ENCODE results near the gene EID2. TPM values are rescaled to one million over a fixed set of nuclear protein-coding genes. Genes with fewer than 3 reads are reported as not detected.

EID2 gene
- total and polyA plus RNA-seq, 3 experiments from 2014 or later, result 14.0 to 29.2 (median 15.4) TPM

DNA sequence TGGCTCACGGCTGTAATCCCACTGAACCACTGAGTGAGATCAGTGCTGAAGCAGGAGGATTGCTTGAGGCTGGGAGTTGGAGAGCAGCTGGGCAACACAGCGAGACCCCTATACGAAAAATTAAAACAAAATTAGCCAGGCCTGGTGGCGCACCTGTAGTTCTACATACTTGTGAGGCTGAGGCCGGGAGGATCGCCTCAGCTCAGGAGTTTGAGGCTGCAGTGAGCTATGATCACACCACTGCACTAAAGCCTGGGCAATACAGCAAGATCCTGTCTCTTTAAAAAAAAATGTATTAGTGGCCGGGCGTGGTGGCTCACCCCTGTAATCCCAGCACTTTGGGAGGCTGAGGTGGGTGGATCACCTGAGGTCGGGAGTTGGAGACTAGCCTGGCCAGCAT, 31.3 kb downstream of the EID2 start:
- Histone ChIP-seq H3K27ac (ENCODE audit: low read depth, low read length) (no peak overlapping the region), H3K9me3 (ENCODE audit: low read length) (no peaks in the 10 kb centered on the region), H3K36me3 (ENCODE audit: insufficient read depth, low read length) (no peaks in the 10 kb centered on the region), H3K27me3 (ENCODE audit: insufficient read depth, low read length, poor library complexity, severe bottlenecking) (peaks cover 12% of the 10 kb centered on the region), H3K4me1 (ENCODE audit: insufficient read depth, low read length) (peaks cover 8% of the 10 kb centered on the region), H3K4me3 (ENCODE audit: low read length) (no peak overlapping the region)
- Mint-ChIP-seq H3K27me3 (peaks cover 39 to 63% of the 10 kb centered on the region in 2 donors), H3K27ac (no peak overlapping the region), H3K36me3 (no peaks in the 10 kb centered on the region), H3K9me3 (peaks cover 0 to 6% (median 0%) of the 10 kb centered on the region in 5 donors), H3K4me3 (peak overlapping the region in 2 of 7 donors; percentile 54 to 75), H3K4me1 (peaks cover 10 to 18% (median 16%) of the 10 kb centered on the region in 3 donors)
- POLR2A ChIA-PET, result no interaction called here
- CTCF ChIA-PET, result no interaction called here
- DNase-seq, result no peak

DNA sequence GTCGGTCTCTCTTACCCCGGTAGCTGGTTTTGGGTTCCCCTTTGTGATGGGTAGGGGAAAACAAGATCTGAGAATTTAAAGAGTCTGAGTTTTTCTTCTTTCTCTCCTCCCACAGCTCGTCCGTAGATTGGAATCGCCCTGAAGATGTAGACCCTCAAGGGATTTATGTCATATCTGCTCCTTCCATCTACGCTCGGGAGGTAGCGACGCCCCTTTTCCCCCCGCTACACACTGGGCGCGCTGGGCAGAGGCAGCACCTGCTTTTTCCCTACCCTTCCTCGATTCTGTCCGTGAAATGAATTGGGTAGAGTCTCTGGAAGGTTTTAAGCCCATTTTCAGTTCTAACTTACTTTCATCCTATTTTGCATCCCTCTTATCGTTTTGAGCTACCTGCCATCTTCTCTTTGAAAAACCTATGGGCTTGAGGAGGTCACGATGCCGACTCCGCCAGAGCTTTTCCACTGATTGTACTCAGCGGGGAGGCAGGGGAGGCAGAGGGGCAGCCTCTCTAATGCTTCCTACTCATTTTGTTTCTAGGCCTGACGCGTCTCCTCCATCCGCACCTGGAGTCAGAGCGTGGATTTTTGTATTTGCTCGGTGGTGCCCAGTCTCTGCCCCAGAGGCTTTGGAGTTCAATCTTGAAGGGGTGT, 32.1 kb downstream of the EID2 start:
- H3K27ac Mint-ChIP-seq, result peak overlapping the region in 1 of 8 donors; percentile 7
- CTCF ChIA-PET, result interaction anchor here (1.4 kb wide), 1 partner anchor 12 kb away, joined by 4 read pairs; no protein-coding TSS in a partner anchor
- Histone ChIP-seq H3K9me3 (ENCODE audit: low read length) (no peaks in the 10 kb centered on the region), H3K4me1 (ENCODE audit: insufficient read depth, low read length) (peaks cover 14% of the 10 kb centered on the region), H3K36me3 (ENCODE audit: insufficient read depth, low read length) (no peaks in the 10 kb centered on the region), H3K4me3 (ENCODE audit: low read length) (peak overlapping the region; percentile 34), H3K27me3 (ENCODE audit: insufficient read depth, low read length, poor library complexity, severe bottlenecking) (peaks cover 5% of the 10 kb centered on the region), H3K27ac (ENCODE audit: low read depth, low read length) (no peak overlapping the region)
- peak overlapping the region; percentile 69 to 84 (median 79) for H3K4me3 Mint-ChIP-seq
- no peak for DNase-seq
- POLR2A ChIA-PET, result no interaction called here
- no peaks in the 10 kb centered on the region for H3K36me3 Mint-ChIP-seq
- H3K27me3 Mint-ChIP-seq, result peaks cover 36 to 64% of the 10 kb centered on the region in 2 donors
- peaks cover 0 to 6% (median 0%) of the 10 kb centered on the region in 5 donors for H3K9me3 Mint-ChIP-seq
- H3K4me1 Mint-ChIP-seq, result peaks cover 16 to 22% (median 18%) of the 10 kb centered on the region in 3 donors

DNA sequence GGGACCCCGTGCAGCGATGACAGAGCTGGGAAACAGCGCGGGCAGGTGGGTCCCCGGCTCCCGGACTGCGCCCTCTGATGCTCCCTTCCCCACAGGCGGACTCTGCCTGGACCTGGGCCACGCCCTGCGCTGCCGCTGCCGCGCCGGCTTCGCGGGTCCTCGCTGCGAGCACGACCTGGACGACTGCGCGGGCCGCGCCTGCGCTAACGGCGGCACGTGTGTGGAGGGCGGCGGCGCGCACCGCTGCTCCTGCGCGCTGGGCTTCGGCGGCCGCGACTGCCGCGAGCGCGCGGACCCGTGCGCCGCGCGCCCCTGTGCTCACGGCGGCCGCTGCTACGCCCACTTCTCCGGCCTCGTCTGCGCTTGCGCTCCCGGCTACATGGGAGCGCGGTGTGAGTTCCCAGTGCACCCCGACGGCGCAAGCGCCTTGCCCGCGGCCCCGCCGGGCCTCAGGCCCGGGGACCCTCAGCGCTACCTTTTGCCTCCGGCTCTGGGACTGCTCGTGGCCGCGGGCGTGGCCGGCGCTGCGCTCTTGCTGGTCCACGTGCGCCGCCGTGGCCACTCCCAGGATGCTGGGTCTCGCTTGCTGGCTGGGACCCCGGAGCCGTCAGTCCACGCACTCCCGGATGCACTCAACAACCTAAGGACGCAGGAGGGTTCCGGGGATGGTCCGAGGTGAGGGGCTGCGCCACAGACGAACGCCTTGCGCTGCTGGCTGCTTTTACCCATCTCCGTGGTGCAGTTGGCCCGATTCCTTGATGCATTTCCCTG, 32.8 kb downstream of the EID2 start:
- DNase-seq, result peak in 3 of 5 donors; percentile 23 to 57 (median 35)
- Mint-ChIP-seq H3K27ac (no peak overlapping the region), H3K9me3 (peaks cover 0 to 6% (median 0%) of the 10 kb centered on the region in 5 donors), H3K27me3 (peaks cover 35 to 60% of the 10 kb centered on the region in 2 donors), H3K36me3 (no peaks in the 10 kb centered on the region), H3K4me1 (peaks cover 16 to 22% (median 18%) of the 10 kb centered on the region in 3 donors), H3K4me3 (peak overlapping the region; percentile 69 to 84 (median 79))
- no peak overlapping the region for H3K27ac ChIP-seq (ENCODE audit: low read depth, low read length)
- peaks cover 14% of the 10 kb centered on the region for H3K4me1 ChIP-seq (ENCODE audit: insufficient read depth, low read length)
- H3K27me3 ChIP-seq (ENCODE audit: insufficient read depth, low read length, poor library complexity, severe bottlenecking), result peaks cover 5% of the 10 kb centered on the region
- no peaks in the 10 kb centered on the region for H3K9me3 ChIP-seq (ENCODE audit: low read length)
- peak overlapping the region; percentile 34 for H3K4me3 ChIP-seq (ENCODE audit: low read length)
- CTCF ChIA-PET, result interaction anchor here (1.4 kb wide), 1 partner anchor 12 kb away, joined by 4 read pairs; no protein-coding TSS in a partner anchor
- POLR2A ChIA-PET, result no interaction called here
- no peaks in the 10 kb centered on the region for H3K36me3 ChIP-seq (ENCODE audit: insufficient read depth, low read length)

DNA sequence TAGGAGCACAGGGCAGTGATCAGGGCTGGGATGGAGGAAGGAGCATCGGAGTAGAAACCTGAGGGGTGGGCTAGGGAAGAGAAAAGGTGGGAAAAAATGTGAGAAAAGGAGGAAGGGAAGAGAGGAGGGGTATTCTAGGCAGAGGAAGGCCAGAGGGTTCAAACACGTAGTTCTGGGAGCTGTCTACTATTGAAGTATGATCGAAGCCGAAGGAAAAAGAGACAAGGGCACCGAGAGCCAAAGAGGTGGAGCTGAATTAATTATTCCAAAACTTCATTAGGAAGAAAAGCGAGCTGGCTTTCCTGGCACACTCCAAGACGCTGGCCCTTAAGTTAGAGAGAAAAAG, 33.4 kb downstream of the EID2 start:
- H3K27me3 ChIP-seq (ENCODE audit: insufficient read depth, low read length, poor library complexity, severe bottlenecking), result peaks cover 8% of the 10 kb centered on the region

DNA sequence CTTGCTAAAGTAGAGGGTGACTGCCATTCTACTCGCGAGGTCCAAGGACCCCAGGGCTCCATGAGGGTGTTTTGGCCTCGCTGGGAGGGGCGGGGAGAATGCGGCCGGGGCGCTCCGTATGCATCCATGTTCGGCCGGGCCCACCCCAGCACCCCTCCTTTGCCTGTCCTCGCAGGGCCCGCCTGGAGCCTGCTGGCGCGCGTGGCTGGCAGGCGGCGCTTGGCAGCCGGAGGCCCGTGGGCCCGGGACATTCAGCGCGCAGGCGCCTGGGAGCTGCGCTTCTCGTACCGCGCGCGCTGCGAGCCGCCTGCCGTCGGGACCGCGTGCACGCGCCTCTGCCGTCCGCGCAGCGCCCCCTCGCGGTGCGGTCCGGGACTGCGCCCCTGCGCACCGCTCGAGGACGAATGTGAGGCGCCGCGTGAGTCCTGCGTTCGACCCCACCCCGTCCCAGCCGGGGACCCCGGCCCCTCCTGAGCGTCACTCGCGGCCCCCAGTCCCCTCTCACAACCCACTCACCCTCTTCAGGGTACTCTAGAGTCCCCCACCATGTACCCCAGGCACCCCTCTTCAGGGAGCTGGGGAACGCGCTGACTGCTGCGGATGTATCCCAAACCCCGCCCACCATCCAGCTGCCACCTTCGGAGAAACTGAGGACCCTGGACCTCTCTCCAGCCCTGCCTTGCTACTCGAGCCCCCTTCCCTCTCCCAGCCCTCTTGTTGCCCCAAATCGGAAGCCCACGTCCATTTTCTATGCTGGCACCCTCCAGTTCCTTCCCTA, 37.1 kb downstream of the EID2 start:
- ChIA-PET CTCF (interaction anchor here (0.8 to 2.1 kb wide), 9 partner anchors 11 to 112 kb away, joined by 3 to 11 read pairs (median 4); partner anchors contain the start of genes EID2B, PAF1, SELENOV and SUPT5H), POLR2A (interaction anchor here (0.9 kb wide), 1 partner anchor 62 kb away, joined by 4 read pairs; no protein-coding TSS in a partner anchor)
- Mint-ChIP-seq H3K27me3 (peaks cover 50 to 72% of the 10 kb centered on the region in 2 donors), H3K36me3 (no peaks in the 10 kb centered on the region), H3K9me3 (peaks cover 0 to 7% (median 0%) of the 10 kb centered on the region in 5 donors), H3K4me3 (peak overlapping the region in 2 of 7 donors; percentile 46 to 52), H3K27ac (peak overlapping the region in 4 of 8 donors; percentile 38 to 66 (median 52)), H3K4me1 (peaks cover 26 to 41% (median 30%) of the 10 kb centered on the region in 3 donors)
- DNase-seq, result peak; percentile 68 to 82 (median 75)
- Histone ChIP-seq H3K4me1 (ENCODE audit: insufficient read depth, low read length) (peaks cover 25% of the 10 kb centered on the region), H3K27ac (ENCODE audit: low read depth, low read length) (no peak overlapping the region), H3K36me3 (ENCODE audit: insufficient read depth, low read length) (no peaks in the 10 kb centered on the region), H3K9me3 (ENCODE audit: low read length) (no peaks in the 10 kb centered on the region), H3K4me3 (ENCODE audit: low read length) (no peak overlapping the region), H3K27me3 (ENCODE audit: insufficient read depth, low read length, poor library complexity, severe bottlenecking) (peaks cover 31% of the 10 kb centered on the region)

More for the DNA sequence above, 33.4 kb downstream of the EID2 start:
- no peak for DNase-seq
- Mint-ChIP-seq H3K27ac (peak overlapping the region in 1 of 8 donors; percentile 66), H3K4me3 (peak overlapping the region; percentile 30 to 69 (median 66)), H3K9me3 (peaks cover 0 to 6% (median 0%) of the 10 kb centered on the region in 5 donors), H3K27me3 (peaks cover 35 to 59% of the 10 kb centered on the region in 2 donors), H3K36me3 (no peaks in the 10 kb centered on the region), H3K4me1 (peaks cover 16 to 22% (median 18%) of the 10 kb centered on the region in 3 donors)
- H3K9me3 ChIP-seq (ENCODE audit: low read length), result no peaks in the 10 kb centered on the region
- no peak overlapping the region for H3K4me3 ChIP-seq (ENCODE audit: low read length)
- no peak overlapping the region for H3K27ac ChIP-seq (ENCODE audit: low read depth, low read length)
- H3K4me1 ChIP-seq (ENCODE audit: insufficient read depth, low read length), result peaks cover 14% of the 10 kb centered on the region
- ChIA-PET POLR2A (no interaction called here), CTCF (interaction anchor here (1.4 kb wide), 1 partner anchor 13 kb away, joined by 4 read pairs; no protein-coding TSS in a partner anchor)
- no peaks in the 10 kb centered on the region for H3K36me3 ChIP-seq (ENCODE audit: insufficient read depth, low read length)

DNA sequence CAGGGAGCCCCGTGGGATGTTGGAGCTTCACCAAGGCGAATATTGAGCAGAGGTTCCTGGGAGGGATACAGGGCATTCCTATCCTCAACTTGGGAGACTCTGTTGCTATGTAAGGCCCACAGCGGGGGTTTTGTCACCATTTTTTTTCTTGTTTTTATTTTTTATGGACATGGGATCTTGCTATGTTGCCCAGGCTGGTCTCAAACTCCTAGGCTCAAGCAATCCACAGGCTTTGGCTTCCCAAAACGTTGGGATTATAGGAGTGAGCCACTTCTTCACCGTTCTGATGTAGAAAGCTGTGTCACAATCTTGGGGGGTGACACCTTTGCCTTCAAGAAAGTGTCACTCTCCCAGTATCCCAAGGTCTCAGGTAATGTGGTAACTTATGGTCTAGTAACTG, 38.6 kb downstream of the EID2 start:
- no peak overlapping the region for H3K4me3 ChIP-seq (ENCODE audit: low read length)
- Mint-ChIP-seq H3K4me1 (peaks cover 21 to 31% (median 22%) of the 10 kb centered on the region in 3 donors), H3K4me3 (no peak overlapping the region), H3K9me3 (peaks cover 0 to 4% (median 0%) of the 10 kb centered on the region in 5 donors), H3K27me3 (peaks cover 48 to 65% of the 10 kb centered on the region in 2 donors), H3K27ac (no peak overlapping the region), H3K36me3 (no peaks in the 10 kb centered on the region)
- ChIA-PET POLR2A (no interaction called here), CTCF (interaction anchor here (0.6 to 1.3 kb wide), 2 partner anchors 13 to 27 kb away, joined by 3 to 5 read pairs; no protein-coding TSS in a partner anchor)
- H3K27me3 ChIP-seq (ENCODE audit: insufficient read depth, low read length, poor library complexity, severe bottlenecking), result peaks cover 31% of the 10 kb centered on the region
- no peak for DNase-seq
- H3K27ac ChIP-seq (ENCODE audit: low read depth, low read length), result no peak overlapping the region
- peaks cover 21% of the 10 kb centered on the region for H3K4me1 ChIP-seq (ENCODE audit: insufficient read depth, low read length)
- H3K36me3 ChIP-seq (ENCODE audit: insufficient read depth, low read length), result no peaks in the 10 kb centered on the region
- no peaks in the 10 kb centered on the region for H3K9me3 ChIP-seq (ENCODE audit: low read length)

DNA sequence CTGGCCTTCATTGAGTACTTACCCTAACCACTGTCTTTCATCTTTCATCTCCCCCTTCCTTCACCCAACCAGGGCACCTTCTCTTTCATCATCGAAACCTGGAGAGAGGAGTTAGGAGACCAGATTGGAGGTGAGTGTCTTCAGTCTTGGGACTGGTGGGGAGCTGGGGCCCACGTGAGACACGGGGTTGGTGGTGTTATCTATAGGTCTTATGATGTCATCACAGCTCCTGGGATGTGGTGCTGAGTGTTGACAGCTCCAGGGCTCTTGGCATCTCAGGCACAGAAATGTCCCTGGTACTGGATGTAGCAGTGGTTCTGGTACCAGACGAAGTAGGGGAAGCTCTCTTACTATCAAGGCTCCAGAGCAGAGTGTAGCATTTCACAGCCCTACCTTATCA, 39.4 kb downstream of the EID2 start:
- POLR2A ChIA-PET, result interaction anchor here (0.6 kb wide), 1 partner anchor 56 kb away, joined by 3 read pairs; no protein-coding TSS in a partner anchor
- peaks cover 45 to 66% of the 10 kb centered on the region in 2 donors for H3K27me3 Mint-ChIP-seq
- H3K4me1 ChIP-seq (ENCODE audit: insufficient read depth, low read length), result peaks cover 21% of the 10 kb centered on the region
- no peak overlapping the region for H3K27ac ChIP-seq (ENCODE audit: low read depth, low read length)
- H3K36me3 ChIP-seq (ENCODE audit: insufficient read depth, low read length), result no peaks in the 10 kb centered on the region
- H3K9me3 ChIP-seq (ENCODE audit: low read length), result no peaks in the 10 kb centered on the region
- peaks cover 18 to 29% (median 20%) of the 10 kb centered on the region in 3 donors for H3K4me1 Mint-ChIP-seq
- peaks cover 31% of the 10 kb centered on the region for H3K27me3 ChIP-seq (ENCODE audit: insufficient read depth, low read length, poor library complexity, severe bottlenecking)
- H3K27ac Mint-ChIP-seq, result peak overlapping the region in 1 of 8 donors; percentile 19
- H3K4me3 ChIP-seq (ENCODE audit: low read length), result no peak overlapping the region
- CTCF ChIA-PET, result interaction anchor here (1.3 kb wide), 1 partner anchor 26 kb away, joined by 5 read pairs; no protein-coding TSS in a partner anchor
- no peaks in the 10 kb centered on the region for H3K36me3 Mint-ChIP-seq
- peak overlapping the region in 1 of 7 donors; percentile 17 for H3K4me3 Mint-ChIP-seq
- H3K9me3 Mint-ChIP-seq, result peaks cover 0 to 4% (median 0%) of the 10 kb centered on the region in 5 donors
- no peak for DNase-seq
